IPS DF 6.9 (cell line): ENCODE results near the gene CAMK2A.

Experiments
- DNase-seq: peaks from one replicate; pipeline ENCODE4 v3.0.0-alpha.2; 2013; ENCODE audit warnings: low read depth, low spot score
- H3K27ac ChIP-seq: one replicate; pipeline ENCODE4 v1.5.1; 2013; ENCODE audit warnings: low read length, control low read depth
- H3K27me3 ChIP-seq: 2 replicates; pipeline ENCODE4 v1.6.1; 2013; ENCODE audit warnings: mild to moderate bottlenecking, low read length; ENCODE audit not compliant: control insufficient read depth, insufficient read depth
- H3K36me3 ChIP-seq: 2 replicates; pipeline ENCODE4 v1.6.1; 2013; ENCODE audit warnings: low read length; ENCODE audit not compliant: control insufficient read depth, insufficient read depth
- H3K4me1 ChIP-seq: 2 replicates; pipeline ENCODE4 v1.6.1; 2013; ENCODE audit warnings: low read length; ENCODE audit not compliant: control insufficient read depth, insufficient read depth
- H3K4me3 ChIP-seq: 2 replicates; pipeline ENCODE4 v1.5.1; 2013; ENCODE audit warnings: mild to moderate bottlenecking, low read length
- H3K9me3 ChIP-seq: 2 replicates; pipeline ENCODE4 v1.6.1; 2013; ENCODE audit warnings: low read length, inconsistent platforms; ENCODE audit not compliant: control insufficient read depth, insufficient read depth
- WGBS: extraction: QIAGEN DNeasy Blood & Tissue Kit; methylation state at CpG from one replicate; pipeline ENCODE4 v1.1.7; 2013; ENCODE audit warnings: mixed read lengths, missing lambda C conversion rate; ENCODE audit not compliant: insufficient read length, insufficient coverage; 5-methylcytosine and 5-hydroxymethylcytosine counted together

The CAMK2A gene

DNA sequence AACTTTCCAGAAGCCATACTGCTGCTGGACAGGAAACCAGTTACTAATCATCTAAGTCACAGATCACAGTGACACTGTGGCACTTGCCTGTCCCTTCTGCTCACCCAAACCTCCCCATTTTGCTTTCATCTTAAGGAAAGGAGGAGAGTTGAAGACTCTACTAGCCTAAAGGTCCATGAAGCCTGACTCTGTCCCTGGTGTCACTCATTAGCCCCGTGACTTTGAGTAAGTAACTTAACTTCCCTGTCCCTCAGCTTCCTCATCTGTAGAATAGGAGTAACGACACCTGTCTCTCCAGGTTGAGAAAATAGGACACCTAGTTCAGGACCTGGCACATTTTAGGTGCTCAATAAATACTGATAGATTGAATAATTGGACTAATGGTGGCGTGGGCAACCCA, 100.2 kb downstream of the CAMK2A start:
- Histone ChIP-seq H3K27ac (no peak overlapping the region), H3K27me3 (peaks cover 42% of the 10 kb centered on the region), H3K4me3 (no peak overlapping the region), H3K9me3 (no peaks in the 10 kb centered on the region), H3K4me1 (peaks cover 8% of the 10 kb centered on the region), H3K36me3 (no peaks in the 10 kb centered on the region; the same call in 1 of the 2 replicates)
- no CpG with 5 or more reads among the region's 3 CpGs for WGBS
- no peak for DNase-seq

- peaks cover 42% of the 10 kb centered on the region for H3K27me3 ChIP-seq
- H3K27ac ChIP-seq, result no peak overlapping the region
- no peak overlapping the region for H3K4me3 ChIP-seq
- no peaks in the 10 kb centered on the region for H3K9me3 ChIP-seq
- no peaks in the 10 kb centered on the region; the same call in 1 of the 2 replicates for H3K36me3 ChIP-seq
- no CpG with 5 or more reads among the region's 3 CpGs for WGBS
- no peak for DNase-seq
- peaks cover 8% of the 10 kb centered on the region for H3K4me1 ChIP-seq
These were observed 101.3 kb downstream of the CAMK2A start for GRCh38 chr5:150188146-150188842.

DNA sequence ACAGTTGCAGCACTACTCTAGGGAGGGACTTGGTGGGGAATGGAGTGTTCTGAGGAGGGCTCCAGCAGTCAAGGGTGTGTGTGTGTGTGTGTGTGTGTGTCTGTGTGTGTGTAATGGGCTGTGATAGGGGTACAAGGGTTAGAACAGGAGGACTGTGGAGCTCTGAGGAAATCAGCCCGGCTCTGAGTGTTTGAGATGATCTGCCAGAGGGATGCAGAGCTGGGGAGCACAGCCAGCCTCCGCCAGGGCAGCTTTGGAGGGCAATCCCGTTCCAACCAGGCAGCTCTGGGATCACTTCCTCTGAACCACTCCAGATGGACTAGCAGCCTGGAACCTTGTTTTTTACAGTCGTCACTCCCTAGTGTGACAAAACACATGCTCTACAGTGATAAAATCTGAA, 102.7 kb downstream of the CAMK2A start:
- H3K9me3 ChIP-seq, result no peaks in the 10 kb centered on the region
- peaks cover 41% of the 10 kb centered on the region for H3K27me3 ChIP-seq
- no peak for DNase-seq
- H3K27ac ChIP-seq, result no peak overlapping the region
- no peaks in the 10 kb centered on the region; the same call in 1 of the 2 replicates for H3K36me3 ChIP-seq
- no peak overlapping the region for H3K4me3 ChIP-seq
- no CpG with 5 or more reads among the region's 4 CpGs for WGBS
- peaks cover 8% of the 10 kb centered on the region for H3K4me1 ChIP-seq

DNA sequence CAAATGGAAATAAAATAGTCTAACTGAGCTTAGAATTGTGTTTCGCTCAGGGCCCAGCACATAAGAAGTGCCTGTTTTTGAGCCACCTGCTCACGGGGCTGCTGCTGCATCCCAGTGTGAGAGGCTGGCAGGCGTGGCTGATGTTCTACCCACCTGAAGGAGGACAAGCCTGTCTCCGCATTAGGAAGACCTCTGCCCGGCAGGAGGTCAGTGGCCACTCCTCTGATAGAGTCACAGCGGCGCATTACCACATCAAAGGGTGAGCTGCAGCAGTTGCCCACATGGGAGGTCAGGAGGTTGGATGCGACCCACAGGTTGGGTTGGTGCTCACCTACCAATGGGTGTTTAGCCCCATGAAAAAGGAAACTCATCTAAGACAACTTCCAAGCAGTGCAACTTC, 103.4 kb downstream of the CAMK2A start:
- WGBS, result no CpG with 5 or more reads among the region's 8 CpGs
- Histone ChIP-seq H3K27ac (no peak overlapping the region), H3K4me3 (no peak overlapping the region), H3K4me1 (peaks cover 8% of the 10 kb centered on the region), H3K27me3 (peaks cover 37% of the 10 kb centered on the region), H3K9me3 (no peaks in the 10 kb centered on the region), H3K36me3 (no peaks in the 10 kb centered on the region; the same call in 1 of the 2 replicates)
- no peak for DNase-seq

GRCh38 chr5:150184990-150185912, 104.3 kb downstream of the CAMK2A start:
- Histone ChIP-seq H3K4me1 (peaks cover 8% of the 10 kb centered on the region), H3K9me3 (no peaks in the 10 kb centered on the region), H3K27ac (no peak overlapping the region), H3K36me3 (no peaks in the 10 kb centered on the region; the same call in 1 of the 2 replicates), H3K27me3 (peaks cover 29% of the 10 kb centered on the region), H3K4me3 (no peak overlapping the region)
- no CpG with 5 or more reads among the region's 12 CpGs for WGBS
- DNase-seq, result no peak

- Histone ChIP-seq H3K27ac (no peak overlapping the region), H3K4me1 (peaks cover 8% of the 10 kb centered on the region; the same call in 1 of the 2 replicates), H3K4me3 (no peak overlapping the region), H3K9me3 (no peaks in the 10 kb centered on the region), H3K27me3 (peaks cover 16% of the 10 kb centered on the region), H3K36me3 (no peaks in the 10 kb centered on the region)
- DNase-seq, result no peak
- no CpG with 5 or more reads among the region's 2 CpGs for WGBS
These were observed 105.6 kb downstream of the CAMK2A start for GRCh38 chr5:150184006-150184405.

GRCh38 chr5:150183436-150183835, 106.1 kb downstream of the CAMK2A start:
- H3K27ac ChIP-seq, result no peak overlapping the region
- peaks cover 8% of the 10 kb centered on the region; the same call in 1 of the 2 replicates for H3K4me1 ChIP-seq
- no peak overlapping the region for H3K4me3 ChIP-seq
- H3K27me3 ChIP-seq, result peaks cover 10% of the 10 kb centered on the region
- WGBS, result no CpG with 5 or more reads among the region's 12 CpGs
- no peaks in the 10 kb centered on the region for H3K36me3 ChIP-seq
- no peaks in the 10 kb centered on the region for H3K9me3 ChIP-seq
- DNase-seq, result no peak

- Histone ChIP-seq H3K27ac (no peak overlapping the region), H3K4me1 (peaks cover 8% of the 10 kb centered on the region; the same call in 1 of the 2 replicates), H3K9me3 (no peaks in the 10 kb centered on the region), H3K27me3 (peaks cover 4% of the 10 kb centered on the region), H3K36me3 (no peaks in the 10 kb centered on the region), H3K4me3 (no peak overlapping the region)
- no CpG with 5 or more reads among the region's 10 CpGs for WGBS
- no peak for DNase-seq
These were observed 106.8 kb downstream of the CAMK2A start for GRCh38 chr5:150182774-150183173.

GRCh38 chr5:150181766-150182545, 107.6 kb downstream of the CAMK2A start:
- DNase-seq, result no peak
- Histone ChIP-seq H3K36me3 (no peaks in the 10 kb centered on the region), H3K27ac (no peak overlapping the region), H3K9me3 (no peaks in the 10 kb centered on the region), H3K27me3 (peaks cover 2% of the 10 kb centered on the region), H3K4me3 (no peak overlapping the region; the same call in 1 of the 2 replicates), H3K4me1 (peaks cover 8% of the 10 kb centered on the region; the same call in 1 of the 2 replicates)
- no CpG with 5 or more reads among the region's 9 CpGs for WGBS

GRCh38 chr5:150181027-150181426, 108.5 kb downstream of the CAMK2A start:
- no CpG with 5 or more reads among the region's 5 CpGs for WGBS
- peaks cover 4% of the 10 kb centered on the region; the same call in 1 of the 2 replicates for H3K4me1 ChIP-seq
- no peaks in the 10 kb centered on the region for H3K9me3 ChIP-seq
- no peak for DNase-seq
- peaks cover 2% of the 10 kb centered on the region for H3K27me3 ChIP-seq
- no peaks in the 10 kb centered on the region for H3K36me3 ChIP-seq
- no peak overlapping the region for H3K27ac ChIP-seq
- H3K4me3 ChIP-seq, result no peak overlapping the region
